ENCODE measurements around the gene TMEM53.

DNA sequence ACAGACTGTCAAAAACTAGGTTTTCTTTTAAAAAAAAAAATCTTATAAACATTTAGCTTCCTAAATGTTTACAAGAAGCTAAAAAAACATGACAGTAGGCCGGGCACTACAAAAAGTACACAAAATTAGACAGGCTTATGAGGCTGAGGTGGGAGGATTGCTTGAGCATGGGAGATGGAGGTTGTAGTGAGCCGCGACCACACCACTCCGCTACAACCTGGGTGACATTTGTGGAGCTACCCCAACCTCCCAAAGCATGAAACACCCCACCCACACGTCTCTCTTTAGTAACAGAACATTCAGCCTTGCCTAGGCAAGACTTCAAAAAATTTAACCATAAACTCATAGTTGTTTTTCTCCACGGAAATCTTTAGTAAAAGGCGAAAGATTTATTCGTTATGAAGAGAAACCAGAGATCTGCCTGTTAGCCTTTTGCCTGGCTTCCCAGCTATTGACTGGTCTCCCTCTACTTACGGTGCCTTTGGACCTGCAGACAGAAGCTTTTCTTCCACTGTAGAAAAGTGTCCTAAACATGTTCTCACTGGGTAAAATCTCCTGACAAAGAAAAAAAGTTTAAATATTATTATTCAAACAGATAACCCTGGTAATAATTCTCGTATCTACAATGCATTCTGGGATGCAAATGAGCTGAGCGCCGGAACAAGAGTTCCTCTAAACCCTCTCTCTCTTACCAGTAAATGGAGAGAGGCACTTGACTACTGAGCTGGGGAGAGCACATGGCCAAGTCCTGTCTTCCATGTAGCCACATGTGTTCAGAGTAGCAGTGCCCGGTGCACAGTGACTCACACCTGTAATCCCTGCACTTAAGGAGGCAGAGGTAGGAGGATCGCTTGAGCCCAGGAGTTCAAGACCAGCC lies 47.4 kb upstream of the TMEM53 start:
- no peak for TF ChIP-seq CTCF (IDR thresholded peaks at IDR 0.05)
- peak in 1 of 2 donors; percentile 48 for TF ChIP-seq POLR2A (IDR thresholded peaks at IDR 0.05)

Measured in lower leg skin (tissue), 3 donors.